Measurements from ENCODE around the gene SERPINA10.
A peak's percentile ranks its signal among the peaks of the same experiment; 100 is the strongest.

SERPINA10 gene

DNA sequence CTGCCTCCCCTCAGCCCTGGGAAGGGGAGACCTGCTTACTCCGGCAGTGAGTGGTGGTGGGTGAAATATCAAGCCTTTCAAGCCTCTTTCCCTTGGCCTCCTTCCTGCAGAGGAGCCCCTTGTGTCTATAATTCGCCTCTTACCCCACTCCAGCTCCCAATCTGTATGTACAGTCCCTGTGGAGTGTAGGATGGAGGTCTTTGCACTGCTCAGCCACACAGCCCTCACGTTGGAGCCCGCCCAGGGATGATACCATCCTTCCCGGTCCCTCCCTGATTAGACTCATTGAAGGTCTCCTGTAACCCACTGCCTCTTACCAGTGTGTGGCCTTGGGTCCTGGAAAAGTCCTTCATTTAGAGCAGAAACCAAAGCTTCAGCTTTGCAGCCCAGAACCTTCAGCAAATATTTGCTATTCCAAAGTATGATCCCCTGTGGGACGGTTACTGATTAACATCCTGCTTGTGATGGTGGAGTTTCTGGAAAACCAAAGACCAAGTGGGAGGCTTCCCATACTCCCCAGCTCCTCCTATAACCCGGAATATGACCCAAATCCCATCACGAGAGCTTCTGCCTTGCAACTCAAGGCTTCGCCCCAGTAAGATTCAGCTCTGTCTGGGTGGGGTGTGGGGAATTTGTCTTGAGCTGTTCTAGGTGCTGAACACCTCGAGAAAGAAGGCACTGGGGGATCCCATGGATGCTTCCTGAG lies at the start of gene SERPINA10:
SERPINA10 (minus strand) TSS at position 397 of the 706 bp plus-strand sequence. CDS start 2,675 bp downstream, outside the sequence.
- DNase-seq, result no peak
- TF ChIP-seq POLR2A (IDR thresholded peaks at IDR 0.05; ENCODE audit: low read length) (no peak), GATA1 (IDR thresholded peaks at IDR 0.05; ENCODE audit: low read depth, low read length) (no peak)

DNA sequence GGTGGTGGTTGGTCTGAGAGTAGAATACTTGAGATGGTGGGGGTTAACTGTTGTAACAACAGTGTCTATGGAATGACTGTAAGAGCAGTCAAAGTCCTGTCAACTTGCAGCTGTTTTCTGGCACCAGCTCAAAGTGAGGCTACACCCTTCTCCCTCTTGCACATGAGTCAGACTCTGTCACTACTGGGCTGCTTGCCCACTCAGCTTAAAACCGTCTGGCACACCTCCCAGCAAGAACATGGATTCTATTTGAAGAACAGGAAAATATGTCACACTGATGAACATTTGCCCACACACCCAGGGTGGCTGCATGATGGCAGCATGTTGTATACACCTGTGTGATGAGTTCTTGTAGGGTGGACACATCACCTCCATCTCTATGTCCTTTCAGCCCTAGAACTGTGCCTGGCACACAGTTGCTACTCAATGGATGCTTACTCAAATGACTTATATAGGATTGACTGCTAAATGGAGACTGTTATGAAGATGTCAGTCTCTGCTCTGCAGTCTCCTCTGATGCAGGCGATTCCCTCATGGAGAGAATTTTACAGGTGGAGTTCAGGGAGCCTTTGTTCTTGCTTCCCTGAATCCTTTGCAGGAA lies 49.4 kb upstream of the SERPINA10 start:
- TF ChIP-seq POLR2A (IDR thresholded peaks at IDR 0.05; ENCODE audit: low read length), result no peak
- no peak for TF ChIP-seq GATA1 (IDR thresholded peaks at IDR 0.05; ENCODE audit: low read depth, low read length)
- peak; percentile 42 to 82 for DNase-seq

DNA sequence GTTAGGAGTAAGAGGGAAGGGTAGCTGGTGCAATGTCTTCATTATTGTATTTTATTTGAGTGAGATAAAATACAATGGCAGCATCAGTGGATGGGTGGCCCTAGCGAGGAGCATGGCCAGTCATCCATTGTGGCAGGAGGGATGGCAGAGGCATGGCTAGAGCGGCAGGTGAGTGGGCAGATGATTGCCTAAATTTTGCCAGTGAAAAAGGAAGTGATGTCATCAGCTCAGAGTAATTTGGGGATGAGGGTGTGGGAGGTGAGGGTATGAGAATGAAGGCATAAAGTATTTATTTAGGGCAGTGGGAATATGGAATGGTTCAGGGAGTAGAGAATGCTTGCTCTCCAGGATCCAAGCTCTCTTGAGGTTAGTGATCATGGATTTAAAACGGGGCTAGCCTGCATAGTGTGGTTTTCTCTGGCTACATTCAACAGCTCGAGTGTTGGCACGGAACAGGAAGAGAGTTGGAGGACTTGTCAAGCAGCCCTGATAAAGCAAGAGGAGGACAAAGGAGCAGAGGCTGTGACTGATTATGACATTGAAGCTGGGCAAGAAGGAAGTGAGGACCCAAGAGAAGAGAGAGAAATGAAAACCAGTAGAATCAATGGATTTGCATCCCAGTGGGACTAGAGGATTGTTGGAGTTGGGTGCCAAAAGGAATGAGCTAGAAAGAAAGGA lies 48.7 kb upstream of the SERPINA10 start:
- TF ChIP-seq POLR2A (IDR thresholded peaks at IDR 0.05; ENCODE audit: low read length) (no peak), GATA1 (IDR thresholded peaks at IDR 0.05; ENCODE audit: low read depth, low read length) (no peak)
- DNase-seq, result no peak

- TF ChIP-seq POLR2A (IDR thresholded peaks at IDR 0.05; ENCODE audit: low read length), result no peak
- TF ChIP-seq GATA1 (IDR thresholded peaks at IDR 0.05; ENCODE audit: low read depth, low read length), result no peak
- DNase-seq, result no peak
Observed at GRCh38 chr14:94340533-94340932, 47.5 kb upstream of the SERPINA10 start.

GRCh38 chr14:94338023-94338422 lies 45.0 kb upstream of the SERPINA10 start:
- DNase-seq, result no peak
- TF ChIP-seq GATA1 (IDR thresholded peaks at IDR 0.05; ENCODE audit: low read depth, low read length), result no peak
- TF ChIP-seq POLR2A (IDR thresholded peaks at IDR 0.05; ENCODE audit: low read length), result no peak

DNA sequence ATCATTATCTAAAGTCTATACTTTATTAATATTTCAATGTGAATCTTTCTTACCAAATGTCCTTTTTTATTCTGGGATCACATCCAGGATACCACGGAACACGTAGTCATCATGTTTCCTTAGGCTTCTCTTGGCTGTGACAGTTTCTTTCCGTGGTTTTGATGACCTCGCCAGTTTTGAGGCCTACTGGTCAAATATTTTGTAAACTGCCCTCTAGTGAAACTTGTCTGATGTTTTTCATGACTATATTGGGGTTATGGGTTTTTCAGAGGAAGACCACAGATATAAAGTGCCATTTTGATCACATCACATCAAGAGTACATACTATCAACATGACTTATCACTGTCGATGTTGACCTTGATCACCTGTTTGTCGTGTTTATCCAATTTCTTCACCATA lies 44.2 kb upstream of the SERPINA10 start:
- TF ChIP-seq POLR2A (IDR thresholded peaks at IDR 0.05; ENCODE audit: low read length) (no peak), GATA1 (IDR thresholded peaks at IDR 0.05; ENCODE audit: low read depth, low read length) (no peak)
- DNase-seq, result no peak

DNA sequence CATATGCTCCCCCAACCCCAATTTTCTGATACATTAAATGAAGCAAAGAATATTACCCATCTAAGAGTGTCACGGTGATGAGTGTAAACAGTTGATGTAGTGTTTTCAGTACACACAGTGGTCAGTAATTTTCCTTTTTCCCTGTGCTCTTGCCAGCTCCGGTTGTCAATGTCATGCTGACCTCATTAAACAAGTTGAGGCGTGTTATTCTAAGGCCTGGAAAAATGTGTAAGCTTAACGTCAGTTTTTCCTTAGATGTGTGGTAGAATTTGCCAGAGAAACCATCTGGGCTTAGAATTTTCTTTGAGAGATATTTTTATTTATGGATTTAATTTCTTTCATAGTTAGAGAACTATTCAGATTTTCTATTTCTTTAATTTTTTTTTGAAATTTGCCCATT lies 41.8 kb upstream of the SERPINA10 start:
- DNase-seq, result no peak
- no peak for TF ChIP-seq POLR2A (IDR thresholded peaks at IDR 0.05; ENCODE audit: low read length)
- no peak for TF ChIP-seq GATA1 (IDR thresholded peaks at IDR 0.05; ENCODE audit: low read depth, low read length)

GRCh38 chr14:94332587-94332986 lies 39.5 kb upstream of the SERPINA10 start:
- no peak for TF ChIP-seq POLR2A (IDR thresholded peaks at IDR 0.05; ENCODE audit: low read length)
- TF ChIP-seq GATA1 (IDR thresholded peaks at IDR 0.05; ENCODE audit: low read depth, low read length), result no peak

GRCh38 chr14:94332063-94332583 lies 39.1 kb upstream of the SERPINA10 start:
- TF ChIP-seq GATA1 (IDR thresholded peaks at IDR 0.05; ENCODE audit: low read depth, low read length) (no peak), POLR2A (IDR thresholded peaks at IDR 0.05; ENCODE audit: low read length) (no peak)
- no peak for DNase-seq

More at GRCh38 chr14:94332587-94332986, 39.5 kb upstream of the SERPINA10 start:
- DNase-seq, result no peak

GRCh38 chr14:94331462-94331861 lies 38.4 kb upstream of the SERPINA10 start:
- DNase-seq, result no peak
- TF ChIP-seq GATA1 (IDR thresholded peaks at IDR 0.05; ENCODE audit: low read depth, low read length) (no peak), POLR2A (IDR thresholded peaks at IDR 0.05; ENCODE audit: low read length) (no peak)

DNA sequence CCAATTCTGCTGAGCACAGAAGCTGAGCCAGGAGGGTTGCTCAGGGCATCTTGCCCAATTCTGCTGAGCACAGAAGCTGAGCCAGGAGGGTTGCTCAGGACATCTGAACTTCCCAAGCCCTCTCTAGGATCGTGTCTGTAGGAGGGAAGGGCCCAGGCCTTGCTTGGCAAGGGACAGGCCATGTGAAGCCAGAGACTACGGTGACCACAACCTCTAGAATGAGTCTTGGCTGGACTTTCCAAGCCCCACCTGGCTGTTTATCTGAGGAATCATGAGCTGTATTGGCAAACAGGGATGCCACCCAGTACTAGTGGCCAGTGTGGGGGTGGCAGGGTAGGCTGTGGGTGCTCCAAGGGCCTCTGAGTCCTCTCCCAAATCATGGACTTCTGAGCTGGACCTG lies 37.8 kb upstream of the SERPINA10 start:
- no peak for TF ChIP-seq POLR2A (IDR thresholded peaks at IDR 0.05; ENCODE audit: low read length)
- TF ChIP-seq GATA1 (IDR thresholded peaks at IDR 0.05; ENCODE audit: low read depth, low read length), result no peak

DNA sequence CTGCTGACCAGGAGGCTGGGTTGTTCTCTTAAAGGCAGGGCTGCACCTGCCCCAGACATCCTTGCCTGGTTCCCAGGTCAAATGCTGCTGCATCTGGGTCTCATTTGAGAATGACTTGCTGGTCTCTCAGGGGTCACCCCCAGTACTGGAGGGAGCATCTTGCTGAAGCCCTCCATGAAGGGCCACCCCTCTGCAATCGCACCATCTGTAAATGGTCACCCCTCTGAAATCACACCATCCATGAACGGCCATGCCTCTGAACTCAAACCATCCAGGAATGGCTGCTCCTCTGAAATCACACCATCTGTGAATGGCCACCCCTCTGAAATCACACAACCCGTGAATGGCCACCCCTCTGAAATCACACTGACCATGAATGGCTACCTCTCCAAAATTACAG lies 37.4 kb upstream of the SERPINA10 start:
- TF ChIP-seq GATA1 (IDR thresholded peaks at IDR 0.05; ENCODE audit: low read depth, low read length), result no peak
- TF ChIP-seq POLR2A (IDR thresholded peaks at IDR 0.05; ENCODE audit: low read length), result no peak

More for the DNA sequence above, 37.8 kb upstream of the SERPINA10 start:
- no peak for DNase-seq

DNA sequence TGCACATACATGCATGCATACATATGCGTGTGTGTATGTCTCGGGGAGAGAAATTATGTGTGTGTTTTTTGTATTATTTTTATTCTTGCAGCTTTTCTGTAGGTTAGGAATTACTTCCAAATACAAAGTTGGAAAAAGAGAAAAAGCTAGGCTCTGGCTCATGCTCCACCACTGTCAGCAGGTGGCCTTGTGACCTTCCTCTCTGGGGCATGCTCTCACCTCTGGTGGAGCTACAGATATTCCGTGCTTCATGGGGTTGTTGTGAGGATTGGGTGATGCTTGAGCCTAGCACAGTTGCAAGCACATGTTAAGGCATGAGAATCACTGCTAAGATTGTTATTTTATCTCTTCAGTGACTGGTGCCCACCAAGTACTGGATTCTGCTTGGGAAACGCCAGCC lies 36.8 kb upstream of the SERPINA10 start:
- TF ChIP-seq GATA1 (IDR thresholded peaks at IDR 0.05; ENCODE audit: low read depth, low read length) (no peak), POLR2A (IDR thresholded peaks at IDR 0.05; ENCODE audit: low read length) (no peak)
- no peak for DNase-seq

More for the DNA sequence above, 37.4 kb upstream of the SERPINA10 start:
- DNase-seq, result no peak

DNA sequence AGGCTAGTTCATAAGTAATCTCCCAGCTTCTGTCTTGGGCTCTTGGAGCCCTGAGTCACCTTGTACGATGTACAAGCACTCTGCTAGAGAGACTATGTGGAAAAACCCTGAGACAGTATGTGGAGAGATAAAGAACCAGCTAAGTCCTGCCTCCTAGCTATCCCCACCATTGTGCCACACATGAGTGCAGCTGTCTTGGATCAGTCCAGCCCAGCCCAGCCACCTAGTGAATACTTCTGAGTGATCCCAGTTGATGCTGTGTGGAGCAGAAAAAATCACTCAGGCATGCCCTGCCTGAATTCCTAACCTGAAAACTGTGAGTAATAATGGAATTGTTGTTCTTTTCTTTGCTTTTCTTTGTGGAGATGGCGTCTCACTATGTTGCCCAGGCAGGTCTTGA lies 35.1 kb upstream of the SERPINA10 start:
- no peak for DNase-seq
- no peak for TF ChIP-seq POLR2A (IDR thresholded peaks at IDR 0.05; ENCODE audit: low read length)
- TF ChIP-seq GATA1 (IDR thresholded peaks at IDR 0.05; ENCODE audit: low read depth, low read length), result no peak

Data from erythroblast (primary cell).